ENCODE results near the gene LRRC3.

Gene LRRC3

GRCh38 chr21:44487831-44488230 lies 32.5 kb downstream of the LRRC3 start:
- peaks cover 0 to 10% (median 0%) of the 10 kb centered on the region in 3 experiments for H3K27me3 ChIP-seq (ENCODE audit: control insufficient read depth in 3 of 3, insufficient read depth in 3 of 3, low read depth in 1 of 3, low read length in 3 of 3)
- H3K36me3 ChIP-seq (replicated peaks in 1 of 2; ENCODE audit: control insufficient read depth in 2 of 2, insufficient read depth in 2 of 2, low read length in 2 of 2), result no peaks in the 10 kb centered on the region
- no CpG with 5 or more reads among the region's 4 CpGs for WGBS, 2 donors (ENCODE audit: extremely low coverage in 2 of 2, insufficient read length in 2 of 2, insufficient replicate concordance in 1 of 2)
- peaks cover 7 to 23% of the 10 kb centered on the region in 2 donors for H3K9me3 ChIP-seq (replicated peaks in 1 of 2; ENCODE audit: control insufficient read depth in 2 of 2, insufficient read depth in 1 of 2, low read depth in 1 of 2, low read length in 2 of 2)
- no peak overlapping the region for H4K8ac ChIP-seq (ENCODE audit: low read depth, low read length)
- H2AFZ ChIP-seq (ENCODE audit: low read length), result no peak overlapping the region
- H3K4me1 ChIP-seq (ENCODE audit: control insufficient read depth in 2 of 2, insufficient read depth in 1 of 2, low read depth in 1 of 2, low read length in 2 of 2), result no peaks in the 10 kb centered on the region
- no peak overlapping the region for H2BK12ac ChIP-seq (ENCODE audit: low read length)
- no peak overlapping the region for H2BK5ac ChIP-seq (ENCODE audit: low read length)
- no peak overlapping the region for H3K4me2 ChIP-seq (ENCODE audit: insufficient read depth, low read length, poor library complexity, severe bottlenecking)
- H3K18ac ChIP-seq (ENCODE audit: low read length), result no peak overlapping the region
- no peaks in the 10 kb centered on the region for H3K79me1 ChIP-seq (ENCODE audit: low read depth, low read length)
- no peak overlapping the region for H3K23ac ChIP-seq (ENCODE audit: low read depth, low read length, poor library complexity)
- no peak overlapping the region for H4K91ac ChIP-seq (ENCODE audit: low read depth, low read length, poor library complexity)
- DNase-seq (ENCODE audit: low spot score), result no peak
- H3K4ac ChIP-seq (ENCODE audit: low read length), result no peak overlapping the region
- H2BK120ac ChIP-seq (ENCODE audit: low read depth, low read length), result no peak overlapping the region
- H2AK5ac ChIP-seq (ENCODE audit: low read depth, low read length), result no peak overlapping the region
- no peak overlapping the region for H3K27ac ChIP-seq (replicated peaks; ENCODE audit: low read length)
- H3K9ac ChIP-seq (ENCODE audit: low read depth, low read length, poor library complexity), result no peak overlapping the region
- no peak overlapping the region for H2BK15ac ChIP-seq (ENCODE audit: low read length)
- no peak overlapping the region for H3K4me3 ChIP-seq (ENCODE audit: low read length in 2 of 2)
- H3K14ac ChIP-seq (ENCODE audit: low read length), result no peak overlapping the region

- DNase-seq (ENCODE audit: low spot score), result no peak
- no CpG with 5 or more reads among the region's 7 CpGs for WGBS, 2 donors (ENCODE audit: extremely low coverage in 2 of 2, insufficient read length in 2 of 2, insufficient replicate concordance in 1 of 2)
- no peak overlapping the region for H4K91ac ChIP-seq (ENCODE audit: low read depth, low read length, poor library complexity)
- H3K36me3 ChIP-seq (replicated peaks in 1 of 2; ENCODE audit: control insufficient read depth in 2 of 2, insufficient read depth in 2 of 2, low read length in 2 of 2), result no peaks in the 10 kb centered on the region
- no peak overlapping the region for H3K14ac ChIP-seq (ENCODE audit: low read length)
- H3K4me2 ChIP-seq (ENCODE audit: insufficient read depth, low read length, poor library complexity, severe bottlenecking), result no peak overlapping the region
- no peak overlapping the region for H3K18ac ChIP-seq (ENCODE audit: low read length)
- H2AK5ac ChIP-seq (ENCODE audit: low read depth, low read length), result no peak overlapping the region
- H2BK5ac ChIP-seq (ENCODE audit: low read length), result no peak overlapping the region
- H3K4me3 ChIP-seq (ENCODE audit: low read length in 2 of 2), result no peak overlapping the region
- H2BK120ac ChIP-seq (ENCODE audit: low read depth, low read length), result no peak overlapping the region
- H2BK12ac ChIP-seq (ENCODE audit: low read length), result no peak overlapping the region
- no peaks in the 10 kb centered on the region for H3K4me1 ChIP-seq (ENCODE audit: control insufficient read depth in 2 of 2, insufficient read depth in 1 of 2, low read depth in 1 of 2, low read length in 2 of 2)
- H3K4ac ChIP-seq (ENCODE audit: low read length), result no peak overlapping the region
- H2AFZ ChIP-seq (ENCODE audit: low read length), result no peak overlapping the region
- H4K8ac ChIP-seq (ENCODE audit: low read depth, low read length), result no peak overlapping the region
- no peak overlapping the region for H3K23ac ChIP-seq (ENCODE audit: low read depth, low read length, poor library complexity)
- no peak overlapping the region for H3K27ac ChIP-seq (replicated peaks; ENCODE audit: low read length)
- no peaks in the 10 kb centered on the region for H3K79me1 ChIP-seq (ENCODE audit: low read depth, low read length)
- H3K9ac ChIP-seq (ENCODE audit: low read depth, low read length, poor library complexity), result no peak overlapping the region
- H3K27me3 ChIP-seq (ENCODE audit: control insufficient read depth in 3 of 3, insufficient read depth in 3 of 3, low read depth in 1 of 3, low read length in 3 of 3), result peaks cover 0 to 10% (median 0%) of the 10 kb centered on the region in 3 experiments
- H2BK15ac ChIP-seq (ENCODE audit: low read length), result no peak overlapping the region
- H3K9me3 ChIP-seq (replicated peaks in 1 of 2; ENCODE audit: control insufficient read depth in 2 of 2, insufficient read depth in 1 of 2, low read depth in 1 of 2, low read length in 2 of 2), result peaks cover 16 to 37% of the 10 kb centered on the region in 2 donors
Measured at GRCh38 chr21:44489962-44490361, 34.7 kb downstream of the LRRC3 start.

GRCh38 chr21:44490405-44490804 lies 35.1 kb downstream of the LRRC3 start:
- no peaks in the 10 kb centered on the region for H3K4me1 ChIP-seq (ENCODE audit: control insufficient read depth in 2 of 2, insufficient read depth in 1 of 2, low read depth in 1 of 2, low read length in 2 of 2)
- no peak overlapping the region for H2BK12ac ChIP-seq (ENCODE audit: low read length)
- peaks cover 0 to 11% (median 0%) of the 10 kb centered on the region in 3 experiments for H3K27me3 ChIP-seq (ENCODE audit: control insufficient read depth in 3 of 3, insufficient read depth in 3 of 3, low read depth in 1 of 3, low read length in 3 of 3)
- no peaks in the 10 kb centered on the region for H3K79me1 ChIP-seq (ENCODE audit: low read depth, low read length)
- no peak overlapping the region for H3K4ac ChIP-seq (ENCODE audit: low read length)
- H3K27ac ChIP-seq (replicated peaks; ENCODE audit: low read length), result no peak overlapping the region
- no peak overlapping the region for H4K91ac ChIP-seq (ENCODE audit: low read depth, low read length, poor library complexity)
- H2BK15ac ChIP-seq (ENCODE audit: low read length), result no peak overlapping the region
- H2AFZ ChIP-seq (ENCODE audit: low read length), result no peak overlapping the region
- no peak overlapping the region for H2BK120ac ChIP-seq (ENCODE audit: low read depth, low read length)
- H2BK5ac ChIP-seq (ENCODE audit: low read length), result no peak overlapping the region
- H4K8ac ChIP-seq (ENCODE audit: low read depth, low read length), result no peak overlapping the region
- no peaks in the 10 kb centered on the region for H3K36me3 ChIP-seq (replicated peaks in 1 of 2; ENCODE audit: control insufficient read depth in 2 of 2, insufficient read depth in 2 of 2, low read length in 2 of 2)
- no peak overlapping the region for H3K4me3 ChIP-seq (ENCODE audit: low read length in 2 of 2)
- H3K4me2 ChIP-seq (ENCODE audit: insufficient read depth, low read length, poor library complexity, severe bottlenecking), result no peak overlapping the region
- no peak overlapping the region for H3K18ac ChIP-seq (ENCODE audit: low read length)
- H2AK5ac ChIP-seq (ENCODE audit: low read depth, low read length), result no peak overlapping the region
- H3K9me3 ChIP-seq (replicated peaks in 1 of 2; ENCODE audit: control insufficient read depth in 2 of 2, insufficient read depth in 1 of 2, low read depth in 1 of 2, low read length in 2 of 2), result peaks cover 16 to 41% of the 10 kb centered on the region in 2 donors
- no peak overlapping the region for H3K14ac ChIP-seq (ENCODE audit: low read length)
- DNase-seq (ENCODE audit: low spot score), result no peak
- WGBS, 2 donors (ENCODE audit: extremely low coverage in 2 of 2, insufficient read length in 2 of 2, insufficient replicate concordance in 1 of 2), result no CpG with 5 or more reads among the region's 19 CpGs
- H3K9ac ChIP-seq (ENCODE audit: low read depth, low read length, poor library complexity), result no peak overlapping the region
- H3K23ac ChIP-seq (ENCODE audit: low read depth, low read length, poor library complexity), result no peak overlapping the region

- no peak overlapping the region for H2BK12ac ChIP-seq (ENCODE audit: low read length)
- H3K4me3 ChIP-seq (ENCODE audit: low read length in 2 of 2), result no peak overlapping the region
- no peak overlapping the region for H2AK5ac ChIP-seq (ENCODE audit: low read depth, low read length)
- no peak overlapping the region for H3K4ac ChIP-seq (ENCODE audit: low read length)
- no peak overlapping the region for H4K91ac ChIP-seq (ENCODE audit: low read depth, low read length, poor library complexity)
- no peaks in the 10 kb centered on the region for H3K36me3 ChIP-seq (replicated peaks in 1 of 2; ENCODE audit: control insufficient read depth in 2 of 2, insufficient read depth in 2 of 2, low read length in 2 of 2)
- no peak overlapping the region for H3K23ac ChIP-seq (ENCODE audit: low read depth, low read length, poor library complexity)
- no peaks in the 10 kb centered on the region for H3K79me1 ChIP-seq (ENCODE audit: low read depth, low read length)
- H3K14ac ChIP-seq (ENCODE audit: low read length), result no peak overlapping the region
- H4K8ac ChIP-seq (ENCODE audit: low read depth, low read length), result no peak overlapping the region
- H2BK120ac ChIP-seq (ENCODE audit: low read depth, low read length), result no peak overlapping the region
- H3K27me3 ChIP-seq (ENCODE audit: control insufficient read depth in 3 of 3, insufficient read depth in 3 of 3, low read depth in 1 of 3, low read length in 3 of 3), result peaks cover 0 to 7% (median 0%) of the 10 kb centered on the region in 3 experiments
- no peak overlapping the region for H3K4me2 ChIP-seq (ENCODE audit: insufficient read depth, low read length, poor library complexity, severe bottlenecking)
- H3K27ac ChIP-seq (replicated peaks; ENCODE audit: low read length), result no peak overlapping the region
- no peak overlapping the region for H3K18ac ChIP-seq (ENCODE audit: low read length)
- no peak overlapping the region for H2AFZ ChIP-seq (ENCODE audit: low read length)
- no peak overlapping the region for H2BK15ac ChIP-seq (ENCODE audit: low read length)
- no peaks in the 10 kb centered on the region for H3K4me1 ChIP-seq (ENCODE audit: control insufficient read depth in 2 of 2, insufficient read depth in 1 of 2, low read depth in 1 of 2, low read length in 2 of 2)
- DNase-seq (ENCODE audit: low spot score), result no peak
- peaks cover 16 to 42% of the 10 kb centered on the region in 2 donors for H3K9me3 ChIP-seq (replicated peaks in 1 of 2; ENCODE audit: control insufficient read depth in 2 of 2, insufficient read depth in 1 of 2, low read depth in 1 of 2, low read length in 2 of 2)
- H2BK5ac ChIP-seq (ENCODE audit: low read length), result no peak overlapping the region
- WGBS, 2 donors (ENCODE audit: extremely low coverage in 2 of 2, insufficient read length in 2 of 2, insufficient replicate concordance in 1 of 2), result no CpG with 5 or more reads among the region's 9 CpGs
- no peak overlapping the region for H3K9ac ChIP-seq (ENCODE audit: low read depth, low read length, poor library complexity)
Measured at GRCh38 chr21:44490816-44491215, 35.5 kb downstream of the LRRC3 start.
